IMR-90 (cell line): Measurements from ENCODE around the gene STMN3. TPM values are rescaled to one million over a fixed set of nuclear protein-coding genes. Genes with fewer than 3 reads are reported as not detected.

Experiments used
- ATAC-seq: fragments of 200-7000 bp; cut with Tn5 transposase; 2 replicates; pipeline ENCODE4 v1.9.1; 2020; ENCODE audit warnings: low read depth, mild to moderate bottlenecking, moderate library complexity
- BruUV-seq: library from RNA; stranded (reverse); fragments of 400-500 nt; replicated peaks from 2 replicates; lab custom pipeline; 2021; lab: Mats Ljungman, UMichigan
- CTCF ChIA-PET: fragments of 300-600 bp; formaldehyde crosslinking; extraction: SDS; loops from one replicate; lab custom pipeline; 2021; ENCODE audit warnings: antibody characterized with exemption; lab: Yijun Ruan, JAX
- POLR2A ChIA-PET: fragments of 300-600 bp; sonication (Branson Sonifier 250); formaldehyde crosslinking; loops from one replicate; lab custom pipeline; 2022; ENCODE audit warnings: antibody characterized with exemption; ENCODE audit not compliant: unreplicated experiment; lab: Charles Lee
- DNase-seq: peaks from one replicate; pipeline ENCODE4 v3.0.0; 2013
- H2AFZ ChIP-seq: replicated peaks from 2 replicates; pipeline ENCODE3; 2013; ENCODE audit warnings: low read length, mild to moderate bottlenecking; ENCODE audit not compliant: poor library complexity
- H2AK5ac ChIP-seq: 2 replicates; pipeline ENCODE4 v1.6.1; 2013; ENCODE audit warnings: low read depth, low read length, inconsistent platforms
- H2AK9ac ChIP-seq: replicated peaks from 2 replicates; pipeline ENCODE3; 2013; ENCODE audit warnings: mild to moderate bottlenecking, low read depth, low read length, moderate library complexity; ENCODE audit not compliant: poor library complexity
- H2BK120ac ChIP-seq: 2 replicates; pipeline ENCODE4 v1.6.1; 2013; ENCODE audit warnings: low read depth, low read length, inconsistent platforms
- H2BK15ac ChIP-seq: 3 replicates; pipeline ENCODE4 v1.6.1; 2013; ENCODE audit warnings: low read depth, low read length, inconsistent platforms
- H2BK20ac ChIP-seq: 2 replicates; pipeline ENCODE4 v1.6.1; 2013; ENCODE audit warnings: low read depth, mild to moderate bottlenecking, inconsistent platforms, low read length, moderate library complexity
- H2BK5ac ChIP-seq: 2 replicates; pipeline ENCODE4 v1.6.1; 2013; ENCODE audit warnings: mild to moderate bottlenecking, low read depth, low read length, inconsistent platforms; ENCODE audit not compliant: poor library complexity, severe bottlenecking
- H3K14ac ChIP-seq: replicated peaks from 2 replicates; pipeline ENCODE4 v1.6.1; 2013; ENCODE audit warnings: low read depth, low read length, inconsistent platforms
- H3K18ac ChIP-seq: 2 replicates; pipeline ENCODE4 v1.6.1; 2013; ENCODE audit warnings: low read depth, low read length, control low read depth
- H3K23ac ChIP-seq: 2 replicates; pipeline ENCODE4 v1.6.1; 2013; ENCODE audit warnings: low read depth, low read length, inconsistent platforms
- H3K27ac ChIP-seq: 2 replicates; pipeline ENCODE4 v1.5.1; 2013; ENCODE audit warnings: mild to moderate bottlenecking, control low read depth, low read length; ENCODE audit not compliant: insufficient read depth
- H3K27me3 ChIP-seq: 2 replicates; pipeline ENCODE4 v1.6.1; 2013; ENCODE audit warnings: low read length; ENCODE audit not compliant: control insufficient read depth, insufficient read depth
- H3K36me3 ChIP-seq: 2 replicates; pipeline ENCODE4 v1.6.1; 2013; ENCODE audit warnings: low read length, mixed read lengths; ENCODE audit not compliant: control insufficient read depth, insufficient read depth
- H3K4ac ChIP-seq: 2 replicates; pipeline ENCODE4 v1.6.1; 2013; ENCODE audit warnings: low read depth, low read length, inconsistent platforms
- H3K4me1 ChIP-seq: 2 replicates; pipeline ENCODE4 v1.6.1; 2013; ENCODE audit warnings: low read length, mixed read lengths; ENCODE audit not compliant: control insufficient read depth, insufficient read depth
- H3K4me2 ChIP-seq: 2 replicates; pipeline ENCODE4 v1.6.1; 2013; ENCODE audit warnings: low read depth, mild to moderate bottlenecking, control low read depth, low read length, moderate library complexity
- H3K4me3 ChIP-seq: 2 replicates; pipeline ENCODE4 v1.5.1; 2013; ENCODE audit warnings: low read depth, mild to moderate bottlenecking, control low read depth, low read length, moderate library complexity; ENCODE audit not compliant: insufficient read depth
- H3K56ac ChIP-seq: 2 replicates; pipeline ENCODE4 v1.6.1; 2013; ENCODE audit warnings: low read length, inconsistent platforms; ENCODE audit not compliant: insufficient read depth; ENCODE audit errors: extremely low read depth
- H3K79me1 ChIP-seq, 2 experiments: 2 replicates each; pipeline ENCODE4 v1.6.1; 2013; ENCODE audit warnings: low read length in 2 of 2, inconsistent platforms in 1 of 2, low read depth in 1 of 2
- H3K9ac ChIP-seq: 2 replicates; pipeline ENCODE4 v1.6.1; 2013; ENCODE audit warnings: low read depth, low read length, control low read depth
- H3K9me1 ChIP-seq: 2 replicates; pipeline ENCODE4 v1.6.1; 2013; ENCODE audit warnings: low read length, inconsistent platforms; ENCODE audit not compliant: insufficient read depth
- H3K9me3 ChIP-seq: 2 replicates; pipeline ENCODE4 v1.6.1; 2013; ENCODE audit warnings: low read length; ENCODE audit not compliant: control insufficient read depth, insufficient read depth
- H4K20me1 ChIP-seq: 2 replicates; pipeline ENCODE4 v1.6.1; 2013; ENCODE audit warnings: low read length, inconsistent platforms; ENCODE audit not compliant: insufficient read depth
- H4K5ac ChIP-seq: 2 replicates; pipeline ENCODE4 v1.6.1; 2013; ENCODE audit warnings: mild to moderate bottlenecking, low read depth, low read length, control low read depth
- H4K8ac ChIP-seq, 2 experiments: 2 replicates each; pipeline ENCODE4 v1.6.1; 2013; ENCODE audit warnings: low read depth in 2 of 2, low read length in 2 of 2, control low read depth in 1 of 2, inconsistent platforms in 1 of 2
- H4K91ac ChIP-seq: 2 replicates; pipeline ENCODE4 v1.6.1; 2013; ENCODE audit warnings: low read depth, low read length, inconsistent platforms; ENCODE audit not compliant: insufficient read depth
- CEBPB ChIP-seq: IDR thresholded peaks from 2 replicates; pipeline ENCODE4 v1.6.1; 2012; ENCODE audit warnings: low read depth, low read length, improper control_type of control experiment
- CHD1 ChIP-seq: IDR thresholded peaks from 2 replicates; pipeline ENCODE4 v1.6.1; 2012; ENCODE audit warnings: low read depth, low read length, improper control_type of control experiment
- FOS ChIP-seq: fragments of 150-350 bp; IDR thresholded peaks from 2 replicates; pipeline ENCODE4 v1.6.1; 2016; ENCODE audit warnings: low read depth, low read length
- MAFK ChIP-seq: IDR thresholded peaks from 2 replicates; pipeline ENCODE4 v1.6.1; 2012; ENCODE audit warnings: low read depth, low read length, improper control_type of control experiment
- MAZ ChIP-seq: IDR thresholded peaks from 2 replicates; pipeline ENCODE4 v1.6.1; 2012; ENCODE audit warnings: low read depth, mild to moderate bottlenecking, low read length, improper control_type of control experiment, moderate library complexity, borderline replicate concordance
- MXI1 ChIP-seq: IDR thresholded peaks from 2 replicates; pipeline ENCODE4 v1.6.1; 2012; ENCODE audit warnings: low read depth, mild to moderate bottlenecking, low read length, moderate library complexity, borderline replicate concordance
- NFE2L2 ChIP-seq: fragments of 150-350 bp; IDR thresholded peaks from 2 replicates; pipeline ENCODE4 v1.6.1; 2016; ENCODE audit warnings: low read depth, mild to moderate bottlenecking, low read length
- RAD21 ChIP-seq: IDR thresholded peaks from 2 replicates; pipeline ENCODE4 v1.6.1; 2012; ENCODE audit warnings: low read length, improper control_type of control experiment
- RCOR1 ChIP-seq: IDR thresholded peaks from 2 replicates; pipeline ENCODE4 v1.6.1; 2012; ENCODE audit warnings: mild to moderate bottlenecking, low read length, improper control_type of control experiment; ENCODE audit not compliant: insufficient replicate concordance
- RFX5 ChIP-seq: IDR thresholded peaks from 2 replicates; pipeline ENCODE4 v1.8.0; 2012; ENCODE audit warnings: low read depth, mild to moderate bottlenecking, low read length, moderate library complexity
- WGBS, 2 experiments: methylation state at CpG; one replicate each; pipeline versions ENCODE4 v1.1.5 to v1.1.7; 2013; ENCODE audit warnings: missing lambda C conversion rate in 2 of 2; ENCODE audit not compliant: insufficient read length in 1 of 2; ENCODE audit errors: extremely low coverage in 2 of 2; 5-methylcytosine and 5-hydroxymethylcytosine counted together
- dilution Hi-C: fragments of 300-500 bp; cut with HindIII; formaldehyde crosslinking; loops from one replicate; pipeline ENCODE4 v1.14.3; 2018; ENCODE audit warnings: low sequenced_read_pairs; ENCODE audit not compliant: unreplicated experiment
- in situ Hi-C: fragments of 300-500 bp; cut with MboI; formaldehyde crosslinking; loops from 3 replicates; pipeline ENCODE4 v1.14.3; 2019; ENCODE audit warnings: low sequenced_read_pairs, inconsistent platforms, mixed read lengths
- intact Hi-C: fragments of 100-400 bp; cut with micrococcal nuclease; formaldehyde crosslinking; loops from 2 replicates; pipeline ENCODE4 v1.10.0; 2022
- polyA plus RNA-seq, 3 experiments: library from polyadenylated mRNA; depleted of rRNA; stranded (reverse); fragments of >200 nt; gene quantifications; 2 replicates each; pipeline ENCODE4 v1.2.3, GENCODE V29; 2012; ENCODE audit warnings: low replicate concordance in 1 of 3
- total RNA-seq: library from RNA; depleted of rRNA; stranded (reverse); fragments of >200 nt; gene quantifications from 2 replicates; pipeline ENCODE4 v1.2.3, GENCODE V29; 2012
- TF ChIP-seq, protein P1 (sequence below): fragments of 150-350 bp; IDR thresholded peaks from 2 replicates; pipeline ENCODE4 v1.6.1; 2017; ENCODE audit warnings: mild to moderate bottlenecking, antibody characterized with exemption, low read length, low read depth

Gene STMN3
- total and polyA plus RNA-seq, 2 of the 4 experiments (the other 2 are of a cell fraction): 20.3 to 62.3 TPM

DNA sequence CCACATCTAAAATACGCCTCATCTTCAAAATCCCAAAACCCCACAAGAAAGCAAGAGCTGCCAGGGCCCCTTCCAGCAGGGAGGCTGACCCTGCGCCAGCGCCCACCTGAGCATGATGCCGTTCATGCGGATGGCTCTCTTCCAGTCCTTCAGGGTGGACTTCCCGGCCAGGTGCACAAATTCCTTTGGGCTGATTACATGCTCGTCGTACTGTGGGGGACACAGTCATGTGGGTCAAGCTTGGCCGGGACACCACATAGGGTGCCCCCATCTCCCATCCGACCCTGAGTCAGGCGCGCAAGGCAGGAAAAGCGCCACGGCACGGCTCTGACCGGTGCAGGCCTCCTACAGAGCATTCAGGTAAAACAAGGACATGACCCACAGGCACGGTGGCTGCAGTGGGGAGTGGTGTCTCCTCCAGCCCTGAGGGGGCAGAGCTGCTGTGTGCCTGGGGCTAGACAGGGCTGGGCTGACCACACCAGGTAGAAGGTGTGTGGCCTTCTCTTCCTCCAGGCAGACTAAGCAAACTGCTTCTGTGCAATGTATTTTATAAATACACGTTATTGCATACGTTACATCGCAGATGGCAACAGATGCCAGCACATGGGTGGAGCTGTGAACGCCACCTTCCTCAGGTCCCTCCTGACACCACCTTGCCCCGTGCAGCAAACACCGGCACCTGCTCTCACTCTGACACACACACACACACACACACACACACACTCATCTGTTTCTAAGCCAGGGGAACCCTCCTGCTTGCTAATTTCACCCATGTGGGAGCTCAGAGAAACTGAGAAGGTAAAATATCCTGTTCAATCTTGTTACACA is 55.4 kb downstream of the STMN3 start (continued):
- no peak for TF ChIP-seq RFX5

DNA sequence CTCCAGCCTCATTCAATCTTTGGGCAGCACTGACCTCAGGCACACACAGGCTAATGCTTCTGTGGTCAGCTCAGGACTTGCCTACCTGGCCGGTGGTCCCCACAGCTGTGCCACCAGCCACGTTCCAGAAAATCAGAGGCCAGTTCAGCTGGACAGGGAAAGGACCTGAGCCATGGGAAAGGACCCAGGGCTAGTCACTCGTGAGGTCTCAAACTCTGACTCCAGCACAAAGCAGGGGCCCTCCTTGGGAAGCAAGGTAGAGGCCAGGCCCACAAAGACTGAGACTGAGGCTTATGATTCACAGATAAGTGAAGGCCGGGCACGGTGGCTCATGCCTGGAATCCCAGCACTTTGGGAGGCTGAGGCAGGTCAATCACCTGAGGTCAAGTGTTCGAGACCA is 56.8 kb downstream of the STMN3 start:
- no peaks in the 10 kb centered on the region for H3K27me3 ChIP-seq
- H2AK5ac ChIP-seq: no peak overlapping the region
- TF ChIP-seq RAD21 (no peak), FOS (no peak), RCOR1 (no peak), CHD1 (no peak), NFE2L2 (no peak), MXI1 (no peak), MAZ (no peak), MAFK (no peak), CEBPB (no peak)
- TF ChIP-seq, protein P1, sequence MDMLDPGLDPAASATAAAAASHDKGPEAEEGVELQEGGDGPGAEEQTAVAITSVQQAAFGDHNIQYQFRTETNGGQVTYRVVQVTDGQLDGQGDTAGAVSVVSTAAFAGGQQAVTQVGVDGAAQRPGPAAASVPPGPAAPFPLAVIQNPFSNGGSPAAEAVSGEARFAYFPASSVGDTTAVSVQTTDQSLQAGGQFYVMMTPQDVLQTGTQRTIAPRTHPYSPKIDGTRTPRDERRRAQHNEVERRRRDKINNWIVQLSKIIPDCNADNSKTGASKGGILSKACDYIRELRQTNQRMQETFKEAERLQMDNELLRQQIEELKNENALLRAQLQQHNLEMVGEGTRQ: no peak
- no peak overlapping the region for H2AFZ ChIP-seq
- H3K9me3 ChIP-seq: no peaks in the 10 kb centered on the region
- H3K4me1 ChIP-seq: peaks cover 7% of the 10 kb centered on the region
- BruUV-seq: no TSS peak
- H3K18ac ChIP-seq: no peak overlapping the region
- H2AK9ac ChIP-seq: no peak overlapping the region
- no peak overlapping the region for H3K56ac ChIP-seq
- WGBS, 2 experiments: 89% methylated on average over 3 of the region's 6 CpGs; no CpG with 5 or more reads in 1 of the 2 experiments
- no peak overlapping the region for H3K23ac ChIP-seq
- H2BK120ac ChIP-seq: no peak overlapping the region
- H3K79me1 ChIP-seq: peaks cover 10 to 20% of the 10 kb centered on the region in 2 experiments; a peak in 3 of 4 replicates
- no peak overlapping the region for H4K5ac ChIP-seq
- CTCF ChIA-PET: no interaction called here
- H3K4ac ChIP-seq: no peak overlapping the region
- no peak overlapping the region for H3K14ac ChIP-seq
- H4K8ac ChIP-seq: no peak overlapping the region
- no peak overlapping the region for H3K4me3 ChIP-seq
- H3K9ac ChIP-seq: no peak overlapping the region
- no peak overlapping the region for H4K91ac ChIP-seq
- H3K4me2 ChIP-seq: no peak overlapping the region
- no peaks in the 10 kb centered on the region; the same call in 1 of the 2 replicates for H4K20me1 ChIP-seq
- intact Hi-C loops: no loop called here
- H2BK5ac ChIP-seq: no peak overlapping the region
- dilution Hi-C loops: no loop called here
- no peak for DNase-seq
- peaks cover 4% of the 10 kb centered on the region; the same call in 1 of the 2 replicates for H3K9me1 ChIP-seq
- no peak overlapping the region for H3K27ac ChIP-seq
- in situ Hi-C loops: no loop called here
- ATAC-seq: no peak
- POLR2A ChIA-PET: no interaction called here
- H3K36me3 ChIP-seq: peaks cover 46% of the 10 kb centered on the region
- no peak overlapping the region for H2BK15ac ChIP-seq
- no peak overlapping the region for H2BK20ac ChIP-seq
